Calu3 (cell line): Measurements from ENCODE around the gene VWA5A. TPM values are rescaled to one million over a fixed set of nuclear protein-coding genes. Genes with fewer than 3 reads are reported as not detected.

Experiments
- BruUV-seq: library from RNA; stranded (reverse); fragments of 400-500 nt; replicated peaks from 2 replicates; lab custom pipeline; 2021; lab: Mats Ljungman, UMichigan
- CTCF ChIA-PET: fragments of 300-600 bp; sonication (Branson Sonifier 250); formaldehyde crosslinking; loops from one replicate; lab custom pipeline; 2022; ENCODE audit warnings: antibody characterized with exemption; lab: Charles Lee
- DNase-seq: peaks from one replicate; pipeline ENCODE4 v3.0.0; 2022
- H3K27ac Mint-ChIP-seq: one replicate; pipeline ENCODE4 v1.8.0; 2022; ENCODE audit warnings: mixed read lengths; ENCODE audit not compliant: unreplicated experiment
- H3K27me3 Mint-ChIP-seq: one replicate; pipeline ENCODE4 v1.8.0; 2022; ENCODE audit warnings: mixed read lengths; ENCODE audit not compliant: unreplicated experiment
- H3K36me3 Mint-ChIP-seq: one replicate; pipeline ENCODE4 v1.8.0; 2022; ENCODE audit warnings: mild to moderate bottlenecking, moderate library complexity, mixed read lengths; ENCODE audit not compliant: insufficient read depth, unreplicated experiment
- H3K4me1 Mint-ChIP-seq: one replicate; pipeline ENCODE4 v1.8.0; 2022; ENCODE audit warnings: mild to moderate bottlenecking, low read depth, mixed read lengths; ENCODE audit not compliant: unreplicated experiment
- H3K4me3 Mint-ChIP-seq: one replicate; pipeline ENCODE4 v1.8.0; 2022; ENCODE audit warnings: mild to moderate bottlenecking, low read depth, moderate library complexity, mixed read lengths; ENCODE audit not compliant: unreplicated experiment
- H3K9me3 Mint-ChIP-seq: one replicate; pipeline ENCODE4 v1.8.0; 2022; ENCODE audit warnings: low read depth, mixed read lengths; ENCODE audit not compliant: unreplicated experiment
- intact Hi-C: fragments of 100-400 bp; cut with micrococcal nuclease; formaldehyde crosslinking; loops from one replicate; pipeline ENCODE4 v1.10.0; 2022; ENCODE audit not compliant: unreplicated experiment
- total RNA-seq: library from RNA; stranded (reverse); gene quantifications from 2 replicates; pipeline ENCODE4 v1.2.3, GENCODE V29; 2022
- TF ChIP-seq, protein P1 (sequence below): fragments of 200-600 bp; IDR thresholded peaks from one replicate; pipeline ENCODE4 v1.8.0; 2022; ENCODE audit warnings: antibody characterized with exemption; ENCODE audit not compliant: unreplicated experiment

The VWA5A gene
- total RNA-seq, 1 experiment from 2014 or later, result 1.9 TPM

DNA sequence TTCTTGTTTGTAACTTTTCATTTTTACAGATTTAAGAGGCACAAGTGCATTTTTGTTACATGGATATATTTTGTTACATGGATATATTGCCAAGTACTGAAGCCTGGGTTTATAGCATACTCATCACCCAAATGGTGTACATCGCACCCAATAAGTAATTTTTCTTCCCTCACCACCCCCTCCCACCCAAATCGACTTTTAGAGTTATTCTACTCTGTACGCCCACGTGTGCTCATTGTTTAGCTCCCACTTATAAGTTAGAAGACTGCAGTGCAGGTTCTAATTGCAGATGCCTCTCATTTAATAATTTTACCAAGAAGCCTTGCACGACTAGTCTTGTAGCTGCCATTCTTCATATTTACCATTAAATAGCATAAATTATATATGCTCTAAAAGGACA lies 20.5 kb upstream of the VWA5A start:
- CTCF ChIA-PET, result no interaction called here
- intact Hi-C loops, result no loop called here
- no TSS peak for BruUV-seq
- DNase-seq, result no peak
- Mint-ChIP-seq H3K27me3 (peaks cover 25% of the 10 kb centered on the region), H3K4me3 (no peak overlapping the region), H3K27ac (no peak overlapping the region), H3K4me1 (no peaks in the 10 kb centered on the region), H3K9me3 (peaks cover 3% of the 10 kb centered on the region), H3K36me3 (no peaks in the 10 kb centered on the region)
- TF ChIP-seq, protein P1, sequence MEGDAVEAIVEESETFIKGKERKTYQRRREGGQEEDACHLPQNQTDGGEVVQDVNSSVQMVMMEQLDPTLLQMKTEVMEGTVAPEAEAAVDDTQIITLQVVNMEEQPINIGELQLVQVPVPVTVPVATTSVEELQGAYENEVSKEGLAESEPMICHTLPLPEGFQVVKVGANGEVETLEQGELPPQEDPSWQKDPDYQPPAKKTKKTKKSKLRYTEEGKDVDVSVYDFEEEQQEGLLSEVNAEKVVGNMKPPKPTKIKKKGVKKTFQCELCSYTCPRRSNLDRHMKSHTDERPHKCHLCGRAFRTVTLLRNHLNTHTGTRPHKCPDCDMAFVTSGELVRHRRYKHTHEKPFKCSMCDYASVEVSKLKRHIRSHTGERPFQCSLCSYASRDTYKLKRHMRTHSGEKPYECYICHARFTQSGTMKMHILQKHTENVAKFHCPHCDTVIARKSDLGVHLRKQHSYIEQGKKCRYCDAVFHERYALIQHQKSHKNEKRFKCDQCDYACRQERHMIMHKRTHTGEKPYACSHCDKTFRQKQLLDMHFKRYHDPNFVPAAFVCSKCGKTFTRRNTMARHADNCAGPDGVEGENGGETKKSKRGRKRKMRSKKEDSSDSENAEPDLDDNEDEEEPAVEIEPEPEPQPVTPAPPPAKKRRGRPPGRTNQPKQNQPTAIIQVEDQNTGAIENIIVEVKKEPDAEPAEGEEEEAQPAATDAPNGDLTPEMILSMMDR, result no peak

DNA sequence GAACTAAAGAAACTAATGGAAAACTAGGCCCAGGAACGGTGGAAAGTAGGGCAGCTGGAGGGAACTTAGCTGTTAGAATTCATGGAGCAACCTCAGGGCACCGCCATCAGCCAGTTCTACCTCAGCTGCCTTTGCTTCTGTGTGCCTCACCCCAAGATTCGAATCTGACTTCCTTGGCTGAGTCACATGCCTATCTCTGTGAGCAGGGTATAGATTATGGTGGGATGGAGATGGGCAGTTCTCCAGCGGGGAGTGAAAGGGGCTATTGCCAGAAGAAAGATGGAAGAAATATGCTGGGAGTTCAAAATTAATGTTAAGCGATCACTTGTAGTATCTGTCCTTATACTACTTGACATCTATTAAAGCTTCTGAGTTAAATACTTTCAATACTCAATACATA lies 18.9 kb upstream of the VWA5A start:
- no TSS peak for BruUV-seq
- Mint-ChIP-seq H3K36me3 (no peaks in the 10 kb centered on the region), H3K27me3 (peaks cover 31% of the 10 kb centered on the region), H3K9me3 (peaks cover 3% of the 10 kb centered on the region), H3K4me3 (no peak overlapping the region), H3K27ac (no peak overlapping the region), H3K4me1 (no peaks in the 10 kb centered on the region)
- intact Hi-C loops, result no loop called here
- TF ChIP-seq, protein P1, result no peak
- DNase-seq, result no peak
- CTCF ChIA-PET, result no interaction called here

DNA sequence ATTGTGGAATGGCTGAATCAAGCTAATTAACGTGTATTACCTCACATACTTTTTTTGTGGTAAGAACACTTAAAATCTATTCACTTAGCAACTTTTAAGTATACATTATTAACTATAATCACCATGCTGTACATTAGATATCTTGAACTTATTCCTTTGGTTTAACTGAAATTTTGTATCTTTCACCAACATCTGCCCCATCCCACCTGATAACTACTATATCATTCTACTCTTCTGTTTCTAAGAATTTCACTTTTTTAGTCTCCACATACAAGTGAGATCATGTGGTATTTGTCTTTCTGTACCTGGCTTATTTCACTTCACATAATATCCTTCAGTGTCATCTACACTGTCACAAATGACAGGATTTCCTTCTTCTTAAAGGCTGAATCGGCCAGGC lies 17.1 kb upstream of the VWA5A start:
- Mint-ChIP-seq H3K9me3 (no peaks in the 10 kb centered on the region), H3K27me3 (peaks cover 31% of the 10 kb centered on the region), H3K36me3 (no peaks in the 10 kb centered on the region), H3K4me1 (no peaks in the 10 kb centered on the region), H3K4me3 (no peak overlapping the region), H3K27ac (no peak overlapping the region)
- CTCF ChIA-PET, result no interaction called here
- TF ChIP-seq, protein P1, result no peak
- intact Hi-C loops, result no loop called here
- DNase-seq, result no peak
- BruUV-seq, result no TSS peak

DNA sequence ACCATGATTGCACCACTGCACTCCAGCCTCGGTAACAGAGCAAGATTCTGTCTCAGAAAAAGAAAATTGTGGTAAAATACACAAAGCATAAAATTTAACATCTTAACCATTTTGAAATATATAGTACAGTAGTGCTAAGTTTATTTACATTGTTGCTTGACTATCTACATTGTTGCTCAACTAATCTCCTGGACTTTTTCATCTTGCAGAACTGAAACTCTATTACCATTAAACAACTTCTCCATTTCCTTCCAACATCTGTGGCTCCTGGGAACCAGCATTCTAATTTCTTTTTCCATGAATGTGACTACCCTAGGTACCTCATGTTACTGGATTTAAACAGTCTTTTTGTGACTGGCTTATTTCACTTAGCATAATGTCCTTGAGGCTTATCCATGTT lies 13.5 kb upstream of the VWA5A start:
- CTCF ChIA-PET, result no interaction called here

More for the DNA sequence above, 13.5 kb upstream of the VWA5A start:
- intact Hi-C loops, result loop anchor here (10.0 kb wide), 1 partner anchor 93 kb away; no protein-coding TSS in a partner anchor
- Mint-ChIP-seq H3K27me3 (peaks cover 22% of the 10 kb centered on the region), H3K27ac (no peak overlapping the region), H3K4me3 (no peak overlapping the region), H3K9me3 (no peaks in the 10 kb centered on the region), H3K4me1 (no peaks in the 10 kb centered on the region), H3K36me3 (no peaks in the 10 kb centered on the region)
- TF ChIP-seq, protein P1, result no peak
- no peak for DNase-seq
- BruUV-seq, result no TSS peak
